ENCODE results near the gene SLC35A3.

The SLC35A3 gene

DNA sequence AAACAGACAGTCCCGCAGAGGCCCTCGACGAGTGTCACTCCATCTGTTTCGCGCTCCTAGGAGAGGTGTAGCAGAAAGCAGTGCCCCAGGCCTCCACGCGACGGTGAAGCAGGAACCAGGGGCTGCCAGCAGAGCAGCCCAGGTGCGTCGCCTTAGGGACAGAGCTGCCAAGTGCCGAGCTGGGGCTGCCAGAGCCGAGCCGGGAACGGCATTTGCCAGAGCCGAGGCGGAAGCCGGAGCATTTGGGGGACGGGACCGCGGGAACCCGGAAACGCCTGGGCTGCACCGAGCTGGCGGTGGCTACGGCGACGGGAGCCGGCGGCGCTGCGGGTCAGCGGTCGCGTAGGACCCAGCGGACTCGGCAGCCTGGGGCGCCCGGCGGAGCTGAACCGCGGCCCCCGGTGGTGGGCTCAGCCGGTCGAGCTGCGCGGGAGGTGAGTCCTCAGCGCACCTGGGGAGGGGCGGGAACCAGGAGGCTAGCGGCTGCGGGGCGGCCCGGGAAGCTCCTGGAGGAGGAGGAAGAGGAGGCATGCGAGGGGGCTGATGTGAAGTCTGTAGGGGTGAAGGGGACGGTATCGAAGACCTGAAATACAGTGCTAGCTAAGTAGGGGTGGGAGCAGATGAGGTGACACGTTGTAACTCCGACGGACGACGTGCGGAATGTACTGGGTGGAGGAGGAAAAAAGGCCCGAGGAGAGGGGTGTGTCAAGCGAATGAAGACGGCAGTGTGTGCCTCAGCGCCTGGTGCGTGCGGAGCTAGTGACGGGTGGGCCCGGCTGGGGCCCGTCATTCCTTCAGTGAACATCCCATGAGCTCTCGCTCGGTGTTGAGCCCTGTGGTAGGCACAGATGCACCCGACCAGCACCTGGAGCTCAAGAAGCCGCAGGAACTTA lies at the start of gene SLC35A3:
Gene SLC35A3 (plus strand): TSS at position 268 of the 893 bp plus-strand sequence. CDS start 23,559 bp downstream, outside the sequence.
- Histone ChIP-seq H4K20me1 (ENCODE audit: insufficient read depth, low read length, poor library complexity, severe bottlenecking) (peaks cover 16% of the 10 kb centered on the region), H3F3A (ENCODE audit: low read depth) (no peaks in the 10 kb centered on the region), H3K27me3 (ENCODE audit: insufficient read depth, low read length, poor library complexity, severe bottlenecking) (no peaks in the 10 kb centered on the region), H3K9ac (ENCODE audit: low read depth, low read length, poor library complexity, severe bottlenecking) (peak within 1 kb of the TSS; percentile 78), H3K36me3 (ENCODE audit: insufficient read depth, low read length) (no peaks in the 10 kb centered on the region), H3K4me2 (ENCODE audit: low read depth, low read length, poor library complexity, severe bottlenecking) (peak within 1 kb of the TSS; percentile 87), H3K4me3 (ENCODE audit: low read length, poor library complexity, severe bottlenecking) (peak within 1 kb of the TSS; percentile 84), H3K79me2 (ENCODE audit: insufficient read depth, low read length) (peaks cover 45% of the 10 kb centered on the region), H3K9me2 (replicated peaks; ENCODE audit: low read depth, low read length) (no peaks in the 10 kb centered on the region), H2AFZ (ENCODE audit: low read length) (peak within 1 kb of the TSS; percentile 100), H3K4me1 (ENCODE audit: insufficient read depth, low read length, poor library complexity, severe bottlenecking) (peaks cover 43% of the 10 kb centered on the region), H3K9me3 (ENCODE audit: insufficient read depth, low read depth, low read length) (no peaks in the 10 kb centered on the region)
- TF ChIP-seq, protein P1, sequence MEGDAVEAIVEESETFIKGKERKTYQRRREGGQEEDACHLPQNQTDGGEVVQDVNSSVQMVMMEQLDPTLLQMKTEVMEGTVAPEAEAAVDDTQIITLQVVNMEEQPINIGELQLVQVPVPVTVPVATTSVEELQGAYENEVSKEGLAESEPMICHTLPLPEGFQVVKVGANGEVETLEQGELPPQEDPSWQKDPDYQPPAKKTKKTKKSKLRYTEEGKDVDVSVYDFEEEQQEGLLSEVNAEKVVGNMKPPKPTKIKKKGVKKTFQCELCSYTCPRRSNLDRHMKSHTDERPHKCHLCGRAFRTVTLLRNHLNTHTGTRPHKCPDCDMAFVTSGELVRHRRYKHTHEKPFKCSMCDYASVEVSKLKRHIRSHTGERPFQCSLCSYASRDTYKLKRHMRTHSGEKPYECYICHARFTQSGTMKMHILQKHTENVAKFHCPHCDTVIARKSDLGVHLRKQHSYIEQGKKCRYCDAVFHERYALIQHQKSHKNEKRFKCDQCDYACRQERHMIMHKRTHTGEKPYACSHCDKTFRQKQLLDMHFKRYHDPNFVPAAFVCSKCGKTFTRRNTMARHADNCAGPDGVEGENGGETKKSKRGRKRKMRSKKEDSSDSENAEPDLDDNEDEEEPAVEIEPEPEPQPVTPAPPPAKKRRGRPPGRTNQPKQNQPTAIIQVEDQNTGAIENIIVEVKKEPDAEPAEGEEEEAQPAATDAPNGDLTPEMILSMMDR (conservative IDR thresholded peaks at IDR 0.05; ENCODE audit: low read length) = no peak
- no peak for TF ChIP-seq EZH2phosphoT487 (IDR thresholded peaks at IDR 0.05; ENCODE audit: borderline replicate concordance)

DNA sequence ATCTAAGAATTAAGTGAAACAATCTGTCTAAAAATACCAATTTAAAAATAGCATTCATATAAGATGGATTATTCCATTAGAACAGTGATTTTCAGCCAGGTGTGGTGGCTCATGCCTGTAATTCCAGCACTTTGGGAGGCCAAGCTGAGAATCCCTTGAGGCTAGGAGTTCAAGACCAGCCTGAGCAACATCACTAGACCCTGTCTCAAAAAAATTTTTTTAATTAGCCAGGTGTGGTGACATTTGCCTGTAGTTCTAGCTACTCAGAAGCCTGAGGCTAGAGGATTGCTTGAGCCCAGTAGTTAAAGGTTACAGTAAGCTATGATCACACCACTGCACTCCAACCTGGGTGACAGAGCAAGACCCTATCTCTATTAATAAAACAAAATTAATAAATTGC lies 35.0 kb upstream of the SLC35A3 start:
- Histone ChIP-seq H3K9me2 (replicated peaks; ENCODE audit: low read depth, low read length) (no peaks in the 10 kb centered on the region), H2AFZ (ENCODE audit: low read length) (no peak overlapping the region), H4K20me1 (ENCODE audit: insufficient read depth, low read length, poor library complexity, severe bottlenecking) (no peaks in the 10 kb centered on the region), H3K4me1 (ENCODE audit: insufficient read depth, low read length, poor library complexity, severe bottlenecking) (no peaks in the 10 kb centered on the region), H3F3A (ENCODE audit: low read depth) (no peaks in the 10 kb centered on the region), H3K79me2 (ENCODE audit: insufficient read depth, low read length) (no peaks in the 10 kb centered on the region), H3K9ac (ENCODE audit: low read depth, low read length, poor library complexity, severe bottlenecking) (no peak overlapping the region), H3K36me3 (ENCODE audit: insufficient read depth, low read length) (no peaks in the 10 kb centered on the region), H3K9me3 (ENCODE audit: insufficient read depth, low read depth, low read length) (no peaks in the 10 kb centered on the region), H3K4me3 (ENCODE audit: low read length, poor library complexity, severe bottlenecking) (no peak overlapping the region), H3K4me2 (ENCODE audit: low read depth, low read length, poor library complexity, severe bottlenecking) (no peak overlapping the region), H3K27me3 (ENCODE audit: insufficient read depth, low read length, poor library complexity, severe bottlenecking) (no peaks in the 10 kb centered on the region)
- no peak for TF ChIP-seq EZH2phosphoT487 (IDR thresholded peaks at IDR 0.05; ENCODE audit: borderline replicate concordance)
- TF ChIP-seq, protein P1 (conservative IDR thresholded peaks at IDR 0.05; ENCODE audit: low read length) = no peak

DNA sequence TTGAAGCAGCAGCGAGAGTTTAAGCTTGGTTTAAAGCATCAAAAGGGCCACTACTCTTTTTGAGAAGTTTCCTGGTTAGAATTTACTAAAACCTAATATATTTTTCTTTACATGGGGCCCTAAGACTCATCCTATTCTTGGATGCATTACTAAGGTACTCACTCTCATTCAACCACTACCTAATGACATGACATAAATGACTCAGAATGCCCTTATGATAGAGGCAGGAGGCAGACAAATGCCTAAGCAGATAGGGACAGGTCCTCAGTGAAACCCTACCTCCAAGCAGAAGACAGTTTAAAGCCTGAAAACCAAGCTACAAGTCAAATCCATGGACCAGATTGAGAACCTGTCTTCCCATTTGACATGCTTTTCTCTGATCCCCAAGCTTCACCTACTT lies 34.3 kb upstream of the SLC35A3 start:
- H3K9me2 ChIP-seq (replicated peaks; ENCODE audit: low read depth, low read length) = no peaks in the 10 kb centered on the region
- TF ChIP-seq EZH2phosphoT487 (IDR thresholded peaks at IDR 0.05; ENCODE audit: borderline replicate concordance) = no peak
- TF ChIP-seq, protein P1 (conservative IDR thresholded peaks at IDR 0.05; ENCODE audit: low read length) = no peak

More for the DNA sequence above, 34.3 kb upstream of the SLC35A3 start:
- no peaks in the 10 kb centered on the region for H3K4me1 ChIP-seq (ENCODE audit: insufficient read depth, low read length, poor library complexity, severe bottlenecking)
- H3K9ac ChIP-seq (ENCODE audit: low read depth, low read length, poor library complexity, severe bottlenecking) = no peak overlapping the region
- no peak overlapping the region for H3K4me3 ChIP-seq (ENCODE audit: low read length, poor library complexity, severe bottlenecking)
- H3K27me3 ChIP-seq (ENCODE audit: insufficient read depth, low read length, poor library complexity, severe bottlenecking) = no peaks in the 10 kb centered on the region
- H2AFZ ChIP-seq (ENCODE audit: low read length) = no peak overlapping the region
- no peaks in the 10 kb centered on the region for H4K20me1 ChIP-seq (ENCODE audit: insufficient read depth, low read length, poor library complexity, severe bottlenecking)
- no peak overlapping the region for H3K4me2 ChIP-seq (ENCODE audit: low read depth, low read length, poor library complexity, severe bottlenecking)
- no peaks in the 10 kb centered on the region for H3F3A ChIP-seq (ENCODE audit: low read depth)
- H3K79me2 ChIP-seq (ENCODE audit: insufficient read depth, low read length) = no peaks in the 10 kb centered on the region
- H3K9me3 ChIP-seq (ENCODE audit: insufficient read depth, low read depth, low read length) = no peaks in the 10 kb centered on the region
- H3K36me3 ChIP-seq (ENCODE audit: insufficient read depth, low read length) = no peaks in the 10 kb centered on the region
